GM18909 (cell line): ENCODE measurements around the gene HAUS7.

Experiments
- ATAC-seq: cut with Tn5 transposase; IDR thresholded peaks from one replicate; pipeline ENCODE4 v1.9.1; 2021; ENCODE audit warnings: mild to moderate bottlenecking; ENCODE audit not compliant: unreplicated experiment, poor library complexity

Gene HAUS7

GRCh38 chrX:153443476-153444332 lies 26.7 kb downstream of the HAUS7 start:
- ATAC-seq: no peak

GRCh38 chrX:153442463-153442862 lies 27.9 kb downstream of the HAUS7 start:
- no peak for ATAC-seq

- ATAC-seq: no peak
Measured at GRCh38 chrX:153441981-153442380, 28.4 kb downstream of the HAUS7 start.

- ATAC-seq: no peak
Measured at GRCh38 chrX:153441296-153441695, 29.1 kb downstream of the HAUS7 start.

- no peak for ATAC-seq
Measured at GRCh38 chrX:153440556-153441135, 29.7 kb downstream of the HAUS7 start.

GRCh38 chrX:153439977-153440376 lies 30.4 kb downstream of the HAUS7 start:
- no peak for ATAC-seq

- no peak for ATAC-seq
Measured at GRCh38 chrX:153438532-153438931, 31.8 kb downstream of the HAUS7 start.

- ATAC-seq: no peak
Measured at GRCh38 chrX:153435845-153436244, 34.5 kb downstream of the HAUS7 start.

- no peak for ATAC-seq
Measured at GRCh38 chrX:153434801-153435200, 35.6 kb downstream of the HAUS7 start.

- no peak for ATAC-seq
Measured at GRCh38 chrX:153433781-153434285, 36.5 kb downstream of the HAUS7 start.

- no peak for ATAC-seq
Measured at GRCh38 chrX:153433161-153433680, 37.2 kb downstream of the HAUS7 start.

- ATAC-seq: no peak
Measured at GRCh38 chrX:153430796-153431195, 39.6 kb downstream of the HAUS7 start.

- ATAC-seq: no peak
Measured at GRCh38 chrX:153426204-153426603, 44.2 kb downstream of the HAUS7 start.

- no peak for ATAC-seq
Measured at GRCh38 chrX:153423652-153424051, 46.7 kb downstream of the HAUS7 start.

GRCh38 chrX:153421856-153422255 lies 48.5 kb downstream of the HAUS7 start:
- ATAC-seq: no peak

- ATAC-seq: no peak
Measured at GRCh38 chrX:153420851-153421599, 49.4 kb downstream of the HAUS7 start.

- no peak for ATAC-seq
Measured at GRCh38 chrX:153417637-153418036, 52.7 kb downstream of the HAUS7 start.

GRCh38 chrX:153416781-153417450 lies 53.5 kb downstream of the HAUS7 start:
- no peak for ATAC-seq

GRCh38 chrX:153414856-153415510 lies 55.4 kb downstream of the HAUS7 start:
- ATAC-seq: no peak

GRCh38 chrX:153413731-153414130 lies 56.6 kb downstream of the HAUS7 start:
- no peak for ATAC-seq
